Measurements from ENCODE around the gene KATNB1. TPM values are rescaled to one million over a fixed set of nuclear protein-coding genes. Genes with fewer than 3 reads are reported as not detected.

KATNB1 gene
- total RNA-seq, 2 donors from 2014 or later: 9.0 to 16.2 TPM

GRCh38 chr16:57758331-57759117 is 23.0 kb downstream of the KATNB1 start:
- ATAC-seq (ENCODE audit: insufficient number of reproducible peaks, low FRiP score, low read depth) (no peak), DNase-seq (ENCODE audit: low spot score) (no peak)
- peaks cover 20% of the 10 kb centered on the region for H3K36me3 ChIP-seq
- H3K27me3 ChIP-seq (replicated peaks; ENCODE audit: insufficient read depth): no peaks in the 10 kb centered on the region
- no peak overlapping the region for H3K27ac ChIP-seq
- TF ChIP-seq CTCF (IDR thresholded peaks at IDR 0.05): no peak
- no peaks in the 10 kb centered on the region for H3K4me1 ChIP-seq (ENCODE audit: control insufficient read depth in 1 of 2, low read depth in 2 of 2)
- H3K4me3 ChIP-seq: no peak overlapping the region
- H3K9me3 ChIP-seq: no peaks in the 10 kb centered on the region

GRCh38 chr16:57759131-57759530 is 23.6 kb downstream of the KATNB1 start:
- Histone ChIP-seq H3K9me3 (no peaks in the 10 kb centered on the region), H3K27me3 (replicated peaks; ENCODE audit: insufficient read depth) (no peaks in the 10 kb centered on the region), H3K27ac (no peak overlapping the region), H3K4me1 (ENCODE audit: control insufficient read depth in 1 of 2, low read depth in 2 of 2) (no peaks in the 10 kb centered on the region), H3K4me3 (no peak overlapping the region), H3K36me3 (peaks cover 18% of the 10 kb centered on the region)
- TF ChIP-seq CTCF (IDR thresholded peaks at IDR 0.05): no peak
- ATAC-seq (ENCODE audit: insufficient number of reproducible peaks, low FRiP score, low read depth) (no peak), DNase-seq (ENCODE audit: low spot score) (no peak)

DNA sequence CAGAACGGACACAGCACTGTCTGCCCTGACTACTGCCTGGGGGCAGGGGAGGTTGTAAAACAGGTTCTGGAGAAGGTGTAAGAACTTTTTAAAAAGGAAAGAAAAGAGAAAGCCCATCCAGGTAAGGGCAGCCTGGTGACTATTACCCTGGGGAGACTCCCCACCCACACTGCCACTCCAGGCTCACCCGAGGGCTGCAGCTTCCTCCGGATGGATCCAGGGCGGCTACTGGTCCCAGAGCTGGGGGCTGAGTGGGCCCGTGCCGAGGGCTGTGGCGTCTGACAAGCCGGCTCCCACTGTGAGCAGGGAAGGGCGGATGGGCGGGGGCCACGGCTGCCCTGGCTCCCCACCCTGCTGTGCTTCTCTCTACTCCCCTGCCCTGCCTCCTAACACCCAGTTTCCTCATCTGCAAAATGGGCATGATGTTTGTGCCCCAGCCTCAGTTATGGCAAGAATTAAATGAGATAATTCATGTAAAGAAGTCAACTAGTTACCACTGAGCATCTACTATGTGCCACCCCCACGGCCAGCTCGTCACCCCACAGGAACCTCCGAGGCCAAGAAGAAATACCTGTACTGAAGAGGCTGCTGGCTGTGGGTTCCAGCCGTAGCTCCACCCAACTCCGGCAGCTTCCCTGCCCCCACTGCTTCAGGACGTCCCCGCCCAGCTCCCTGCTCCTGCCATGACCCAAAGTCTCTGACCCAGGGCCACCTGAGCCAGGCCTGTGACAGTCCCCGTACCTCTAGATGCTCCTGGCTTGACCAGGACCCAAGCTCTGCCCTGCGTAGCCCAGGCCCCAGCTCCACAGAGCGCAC is 24.2 kb downstream of the KATNB1 start:
- H3K27ac ChIP-seq: no peak overlapping the region
- H3K4me3 ChIP-seq: no peak overlapping the region
- no peaks in the 10 kb centered on the region for H3K27me3 ChIP-seq (replicated peaks; ENCODE audit: insufficient read depth)
- H3K36me3 ChIP-seq: peaks cover 18% of the 10 kb centered on the region
- no peak for ATAC-seq (ENCODE audit: insufficient number of reproducible peaks, low FRiP score, low read depth)
- no peak for TF ChIP-seq CTCF (IDR thresholded peaks at IDR 0.05)
- H3K9me3 ChIP-seq: no peaks in the 10 kb centered on the region
- peaks cover 0 to 4% of the 10 kb centered on the region in 2 donors for H3K4me1 ChIP-seq (ENCODE audit: control insufficient read depth in 1 of 2, low read depth in 2 of 2)
- DNase-seq (ENCODE audit: low spot score): no peak

DNA sequence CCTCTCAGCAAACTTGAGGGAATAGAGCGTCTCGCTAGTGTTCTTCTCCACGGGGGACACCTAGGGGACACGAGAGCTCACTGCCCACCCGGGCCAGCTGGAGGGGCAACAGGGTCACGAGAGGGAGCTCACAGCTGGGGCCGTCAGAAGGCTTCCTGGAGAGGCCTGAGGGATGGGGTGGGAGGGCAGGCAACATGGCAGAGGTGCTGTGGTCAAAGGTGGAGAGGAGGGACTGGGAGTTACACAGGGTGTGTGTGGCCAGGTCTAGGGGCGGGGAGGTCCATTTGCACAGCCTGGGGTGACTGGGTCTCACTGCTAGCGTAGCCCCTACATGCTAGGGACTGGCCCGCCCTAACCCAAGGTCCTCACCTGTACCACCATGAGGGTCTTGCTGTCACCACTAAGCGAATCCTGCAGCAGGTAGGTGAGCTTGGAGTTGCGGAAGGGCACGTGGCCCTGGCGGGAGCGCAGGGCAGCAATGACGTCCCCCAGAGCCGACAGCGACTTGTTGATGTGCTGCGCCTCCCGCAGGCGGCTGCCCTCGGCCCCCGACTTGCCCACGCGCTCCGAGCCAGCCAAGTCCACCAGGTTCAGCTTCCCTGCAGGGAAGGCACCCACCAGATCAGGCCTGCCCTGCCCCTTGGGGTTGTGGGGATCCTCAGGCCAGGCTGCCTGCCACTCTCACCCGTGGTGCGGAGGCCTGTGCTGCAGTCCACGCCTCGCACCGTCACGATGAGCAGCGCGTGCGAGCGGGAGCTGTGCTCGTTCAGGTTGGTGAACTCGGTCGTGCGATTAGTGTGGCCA is 25.0 kb downstream of the KATNB1 start:
- H3K4me3 ChIP-seq: no peak overlapping the region
- H3K9me3 ChIP-seq: no peaks in the 10 kb centered on the region
- H3K27me3 ChIP-seq (replicated peaks; ENCODE audit: insufficient read depth): no peaks in the 10 kb centered on the region
- no peak for TF ChIP-seq CTCF (IDR thresholded peaks at IDR 0.05)
- ATAC-seq (ENCODE audit: insufficient number of reproducible peaks, low FRiP score, low read depth) (no peak), DNase-seq (ENCODE audit: low spot score) (no peak)
- H3K36me3 ChIP-seq: peaks cover 13% of the 10 kb centered on the region
- peaks cover 0 to 4% of the 10 kb centered on the region in 2 donors for H3K4me1 ChIP-seq (ENCODE audit: control insufficient read depth in 1 of 2, low read depth in 2 of 2)
- H3K27ac ChIP-seq: no peak overlapping the region

- H3K27ac ChIP-seq: no peak overlapping the region
- DNase-seq (ENCODE audit: low spot score) (no peak), ATAC-seq (ENCODE audit: insufficient number of reproducible peaks, low FRiP score, low read depth) (no peak)
- H3K9me3 ChIP-seq: no peaks in the 10 kb centered on the region
- H3K36me3 ChIP-seq: peaks cover 12% of the 10 kb centered on the region
- H3K4me3 ChIP-seq: no peak overlapping the region
- no peak for TF ChIP-seq CTCF (IDR thresholded peaks at IDR 0.05)
- peaks cover 0 to 4% of the 10 kb centered on the region in 2 donors for H3K4me1 ChIP-seq (ENCODE audit: control insufficient read depth in 1 of 2, low read depth in 2 of 2)
- H3K27me3 ChIP-seq (replicated peaks; ENCODE audit: insufficient read depth): no peaks in the 10 kb centered on the region
Measured at GRCh38 chr16:57761301-57761700, 25.7 kb downstream of the KATNB1 start.
